GM19438 (cell line): ENCODE results near the gene LIMCH1.
"Not testable (repeated sequence)": the region's sequence is repeated elsewhere in the genome, so short reads cannot be mapped to it uniquely, and the experiment has no call there.

Experiments used
- ATAC-seq: cut with Tn5 transposase; IDR thresholded peaks from one replicate; pipeline ENCODE4 v1.9.1; 2021; ENCODE audit warnings: low read depth; ENCODE audit not compliant: unreplicated experiment

The LIMCH1 gene

GRCh38 chr4:41538017-41538733 lies at the start of gene LIMCH1:
LIMCH1 (plus strand) TSS chr4:41538157; CDS start chr4:41605996, 67,839 bp downstream.
- ATAC-seq, result no peak

- not testable (repeated sequence) for ATAC-seq
Observed at GRCh38 chr4:41491081-41491576, 46.8 kb upstream of the LIMCH1 start.

GRCh38 chr4:41496977-41497376 lies 41.0 kb upstream of the LIMCH1 start:
- ATAC-seq, result no peak

GRCh38 chr4:41498177-41498576 lies 39.8 kb upstream of the LIMCH1 start:
- no peak for ATAC-seq

- no peak for ATAC-seq
Observed at GRCh38 chr4:41504167-41504818, 33.7 kb upstream of the LIMCH1 start.

GRCh38 chr4:41505161-41505661 lies 32.7 kb upstream of the LIMCH1 start:
- ATAC-seq, result no peak

- ATAC-seq, result no peak
Observed at GRCh38 chr4:41506130-41506529, 31.8 kb upstream of the LIMCH1 start.

GRCh38 chr4:41507291-41507947 lies 30.5 kb upstream of the LIMCH1 start:
- no peak for ATAC-seq

GRCh38 chr4:41509451-41509866 lies 28.5 kb upstream of the LIMCH1 start:
- ATAC-seq, result no peak

- ATAC-seq, result no peak
Observed at GRCh38 chr4:41510179-41510578, 27.8 kb upstream of the LIMCH1 start.

GRCh38 chr4:41512136-41512535 lies 25.8 kb upstream of the LIMCH1 start:
- no peak for ATAC-seq

- ATAC-seq, result no peak
Observed at GRCh38 chr4:41512596-41512995, 25.4 kb upstream of the LIMCH1 start.

- ATAC-seq, result no peak
Observed at GRCh38 chr4:41514169-41514568, 23.8 kb upstream of the LIMCH1 start.

- ATAC-seq, result no peak
Observed at GRCh38 chr4:41514766-41515481, 23.0 kb upstream of the LIMCH1 start.

GRCh38 chr4:41517121-41517520 lies 20.8 kb upstream of the LIMCH1 start:
- no peak for ATAC-seq

GRCh38 chr4:41517747-41518146 lies 20.2 kb upstream of the LIMCH1 start:
- no peak for ATAC-seq

GRCh38 chr4:41524425-41524824 lies 13.5 kb upstream of the LIMCH1 start:
- no peak for ATAC-seq

GRCh38 chr4:41525129-41525528 lies 12.8 kb upstream of the LIMCH1 start:
- ATAC-seq, result no peak

- ATAC-seq, result no peak
Observed at GRCh38 chr4:41526628-41527027, 11.3 kb upstream of the LIMCH1 start.

- ATAC-seq, result no peak
Observed at GRCh38 chr4:41528512-41529205, 9.3 kb upstream of the LIMCH1 start.
